ENCODE results near the gene FUT2.

DNA sequence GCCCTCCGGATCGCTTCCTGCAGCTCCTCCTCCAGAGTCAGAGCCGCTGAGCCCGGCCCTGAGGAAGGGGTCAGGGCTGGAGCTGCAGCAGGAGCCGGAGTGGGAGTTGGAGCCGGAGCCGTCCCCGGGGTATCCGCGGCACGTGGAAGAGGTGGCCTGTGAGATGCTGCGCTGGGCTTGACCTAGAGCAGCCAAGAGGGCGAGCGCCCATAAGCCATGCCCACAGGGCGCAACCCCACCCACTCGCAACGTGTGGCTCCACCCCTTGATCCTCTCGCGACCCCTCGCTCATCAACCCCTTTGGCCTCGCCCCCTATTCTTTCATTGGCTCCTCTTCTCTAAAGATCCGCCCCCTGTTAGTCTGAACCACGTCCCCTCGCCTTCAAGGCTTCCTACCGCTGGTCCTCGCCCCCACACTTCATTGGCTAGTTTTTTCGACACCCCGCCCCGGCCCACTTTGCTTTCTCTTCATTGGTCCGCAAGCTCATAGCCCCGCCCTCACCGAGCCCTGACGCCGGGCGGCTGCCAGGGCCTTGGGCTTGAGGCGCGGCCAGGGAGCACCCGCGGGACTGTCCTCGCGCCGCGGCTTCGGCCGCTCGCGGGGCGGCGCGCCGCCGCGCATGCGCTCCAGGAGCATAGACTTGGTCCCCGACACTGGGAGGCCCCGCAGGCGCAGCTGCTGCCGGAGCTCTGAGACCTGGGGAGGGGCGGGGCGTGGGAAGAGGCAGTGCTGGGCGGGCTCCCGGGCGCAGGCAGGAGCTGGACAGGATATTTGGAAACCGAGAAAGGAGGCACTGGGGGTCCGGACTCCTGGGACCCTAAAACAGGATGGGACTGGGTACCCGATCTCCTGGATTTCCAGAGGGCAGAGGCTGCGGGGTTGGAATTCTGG lies 18.3 kb downstream of the FUT2 start:
- TF ChIP-seq POLR2A (IDR thresholded peaks at IDR 0.05; ENCODE audit: low read depth, low read length), result peak; percentile 29; the same call in 1 of the 2 replicates
- no peak for TF ChIP-seq TAF1 (IDR thresholded peaks at IDR 0.05; ENCODE audit: borderline replicate concordance, low read depth, low read length)
